ENCODE data around the gene PAK5. TPM values are rescaled to one million over a fixed set of nuclear protein-coding genes. Genes with fewer than 3 reads are reported as not detected.

Gene PAK5
- polyA plus RNA-seq, 1 of the 3 experiments (the other 2 are of a cell fraction): 0.03 TPM

- TF ChIP-seq IRF3 (IDR thresholded peaks at IDR 0.05; ENCODE audit: low read depth, low read length): no peak
- no peak for TF ChIP-seq GATA2 (CRISPR knock-in tag; IDR thresholded peaks at IDR 0.05)
- no peak for TF ChIP-seq RCOR1 (IDR thresholded peaks at IDR 0.05; ENCODE audit: low read length)
- no peak for TF ChIP-seq SMC3 (IDR thresholded peaks at IDR 0.05; ENCODE audit: low read depth, low read length)
- no peak for TF ChIP-seq MXI1 (IDR thresholded peaks at IDR 0.05; ENCODE audit: low read depth, low read length)
- TF ChIP-seq, protein P1, sequence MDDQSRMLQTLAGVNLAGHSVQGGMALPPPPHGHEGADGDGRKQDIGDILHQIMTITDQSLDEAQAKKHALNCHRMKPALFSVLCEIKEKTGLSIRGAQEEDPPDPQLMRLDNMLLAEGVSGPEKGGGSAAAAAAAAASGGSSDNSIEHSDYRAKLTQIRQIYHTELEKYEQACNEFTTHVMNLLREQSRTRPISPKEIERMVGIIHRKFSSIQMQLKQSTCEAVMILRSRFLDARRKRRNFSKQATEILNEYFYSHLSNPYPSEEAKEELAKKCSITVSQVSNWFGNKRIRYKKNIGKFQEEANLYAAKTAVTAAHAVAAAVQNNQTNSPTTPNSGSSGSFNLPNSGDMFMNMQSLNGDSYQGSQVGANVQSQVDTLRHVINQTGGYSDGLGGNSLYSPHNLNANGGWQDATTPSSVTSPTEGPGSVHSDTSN (IDR thresholded peaks at IDR 0.05): no peak
- no peak for TF ChIP-seq RFX5 (IDR thresholded peaks at IDR 0.05; ENCODE audit: low read length)
- TF ChIP-seq NRF1 (IDR thresholded peaks at IDR 0.05; ENCODE audit: low read depth, low read length): no peak
Observed at GRCh38 chr20:9686866-9687265, 152.0 kb downstream of the PAK5 start (continued).

DNA sequence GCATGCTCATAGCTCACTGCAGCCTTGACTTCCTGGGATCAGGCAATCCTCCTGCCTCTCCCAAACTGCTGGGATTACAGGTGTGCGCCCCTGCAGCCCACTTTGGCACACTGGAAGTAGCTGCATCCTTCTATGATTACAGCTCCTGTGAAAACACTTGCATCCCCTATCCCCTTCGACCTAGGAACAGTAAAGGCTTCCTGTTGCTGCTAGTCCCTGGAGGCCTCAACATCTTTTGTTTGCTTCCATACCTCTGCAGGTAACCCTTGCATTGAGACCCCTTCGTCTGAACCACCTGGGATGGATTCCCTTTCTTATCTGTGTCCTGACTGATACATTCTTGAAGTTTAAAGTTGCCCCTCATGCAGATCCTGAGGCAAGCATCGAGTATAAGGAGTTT is 152.4 kb downstream of the PAK5 start:
- Histone ChIP-seq H3F3A (replicated peaks; ENCODE audit: insufficient read depth) (no peaks in the 10 kb centered on the region), H3K9me3 (no peaks in the 10 kb centered on the region), H2AFZ (ENCODE audit: low read depth) (no peak overlapping the region), H3K4me1 (ENCODE audit: control insufficient read depth in 1 of 2, insufficient read depth in 2 of 2, low read depth in 1 of 2, low read length in 1 of 2) (no peaks in the 10 kb centered on the region), H3K9me2 (no peaks in the 10 kb centered on the region), H3K79me2 (ENCODE audit: insufficient read depth) (no peaks in the 10 kb centered on the region), H3K27ac (ENCODE audit: low read depth in 2 of 2, low read length in 1 of 2) (no peak overlapping the region), H3K36me3 (replicated peaks in 1 of 2; ENCODE audit: control insufficient read depth in 1 of 2, insufficient read depth in 2 of 2, low read length in 1 of 2) (no peaks in the 10 kb centered on the region), H3K4me3 (ENCODE audit: low read depth in 2 of 2, low read length in 1 of 2) (no peak overlapping the region), H3K9ac (no peak overlapping the region), H4K20me1 (ENCODE audit: insufficient read depth) (no peaks in the 10 kb centered on the region), H3K4me2 (no peak overlapping the region), H3K27me3 (ENCODE audit: insufficient read depth) (no peaks in the 10 kb centered on the region)
- POLR2A ChIA-PET: no interaction called here
- no peak for DNase-seq
- CTCF ChIA-PET: interaction anchor here (1.2 kb wide), 1 partner anchor 8 kb away, joined by 3 read pairs; no protein-coding TSS in a partner anchor
- 10% methylated on average over 4 of the region's 4 CpGs for WGBS (ENCODE audit: low lambda C conversion rate)
- no peak for TF ChIP-seq ELF1 (IDR thresholded peaks at IDR 0.05)
- TF ChIP-seq NRF1 (IDR thresholded peaks at IDR 0.05; ENCODE audit: low read depth, low read length): no peak
- TF ChIP-seq TAF1 (IDR thresholded peaks at IDR 0.05; ENCODE audit: borderline replicate concordance, low read depth, low read length): no peak
- no peak for TF ChIP-seq FOXJ3 (CRISPR knock-in tag; IDR thresholded peaks at IDR 0.05)
- no peak for TF ChIP-seq CHD2 (IDR thresholded peaks at IDR 0.05; ENCODE audit: low read length, partially characterized antibody)
- TF ChIP-seq USF2 (IDR thresholded peaks at IDR 0.05; ENCODE audit: borderline replicate concordance, low read depth, low read length): no peak
- no peak for TF ChIP-seq YY1 (IDR thresholded peaks at IDR 0.05; ENCODE audit: low read depth)
- TF ChIP-seq RAD21 (IDR thresholded peaks at IDR 0.05; ENCODE audit: low read length): no peak
- no peak for TF ChIP-seq JUND (IDR thresholded peaks at IDR 0.05)
- no peak for TF ChIP-seq USF1 (IDR thresholded peaks at IDR 0.05; ENCODE audit: borderline replicate concordance, low read depth)
- TF ChIP-seq TCF12 (IDR thresholded peaks at IDR 0.05): no peak
- no peak for TF ChIP-seq NFIC (IDR thresholded peaks at IDR 0.05; ENCODE audit: borderline replicate concordance)
- TF ChIP-seq RXRA (IDR thresholded peaks at IDR 0.05; ENCODE audit: borderline replicate concordance, low read depth): no peak

Data from SK-N-SH (cell line).